ENCODE data around the gene OR10A6.
A peak's percentile ranks its signal among the peaks of the same experiment; 100 is the strongest.

OR10A6 gene

DNA sequence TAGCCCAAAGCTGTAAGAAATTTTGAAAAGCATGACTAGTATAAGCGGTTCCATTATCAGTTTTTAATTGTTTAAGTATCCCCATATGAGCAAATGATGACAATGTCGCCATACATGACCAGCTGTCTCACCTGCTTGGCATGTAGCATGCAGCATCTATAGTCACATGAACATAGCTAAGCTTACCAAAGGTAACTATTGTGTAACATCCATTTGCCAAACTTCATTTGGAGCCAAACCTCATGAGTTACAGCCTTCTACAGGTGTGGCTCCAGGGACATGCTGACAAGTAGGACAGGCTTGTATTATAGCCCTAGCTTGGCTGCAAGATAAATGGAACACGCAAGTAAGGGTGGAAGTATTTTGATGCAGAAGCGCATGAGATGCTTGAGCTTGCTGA lies 30.4 kb downstream of the OR10A6 start:
- no peak for DNase-seq
- no peak overlapping the region for H3K27ac Mint-ChIP-seq
- H3K4me1 Mint-ChIP-seq: no peaks in the 10 kb centered on the region
- peaks cover 37% of the 10 kb centered on the region for H3K27me3 Mint-ChIP-seq
- ATAC-seq: no peak
- H3K4me3 Mint-ChIP-seq: no peak overlapping the region
- H3K9me3 Mint-ChIP-seq: no peaks in the 10 kb centered on the region

DNA sequence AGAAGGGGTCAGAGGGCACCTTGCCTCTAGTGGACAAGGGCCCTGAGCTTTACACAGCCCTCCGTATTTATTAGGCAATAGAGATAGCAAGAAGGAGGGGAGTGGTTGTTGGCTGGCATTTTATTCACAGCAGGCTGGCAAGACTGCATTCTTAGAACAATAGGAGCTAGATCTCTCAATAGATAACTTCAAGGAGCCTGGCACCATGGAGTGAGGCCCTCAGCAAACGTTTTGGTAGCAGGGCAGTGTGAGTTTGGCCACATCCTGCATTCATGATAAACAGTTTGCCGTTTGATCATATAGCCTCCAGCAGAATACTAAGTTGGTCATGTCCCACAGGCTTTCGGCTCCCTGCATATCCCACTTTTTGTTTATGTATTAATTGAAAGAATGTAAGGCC lies 31.6 kb downstream of the OR10A6 start:
- Mint-ChIP-seq H3K4me1 (no peaks in the 10 kb centered on the region), H3K9me3 (no peaks in the 10 kb centered on the region), H3K27me3 (peaks cover 31% of the 10 kb centered on the region), H3K27ac (no peak overlapping the region), H3K4me3 (no peak overlapping the region)
- ATAC-seq (no peak), DNase-seq (no peak)

DNA sequence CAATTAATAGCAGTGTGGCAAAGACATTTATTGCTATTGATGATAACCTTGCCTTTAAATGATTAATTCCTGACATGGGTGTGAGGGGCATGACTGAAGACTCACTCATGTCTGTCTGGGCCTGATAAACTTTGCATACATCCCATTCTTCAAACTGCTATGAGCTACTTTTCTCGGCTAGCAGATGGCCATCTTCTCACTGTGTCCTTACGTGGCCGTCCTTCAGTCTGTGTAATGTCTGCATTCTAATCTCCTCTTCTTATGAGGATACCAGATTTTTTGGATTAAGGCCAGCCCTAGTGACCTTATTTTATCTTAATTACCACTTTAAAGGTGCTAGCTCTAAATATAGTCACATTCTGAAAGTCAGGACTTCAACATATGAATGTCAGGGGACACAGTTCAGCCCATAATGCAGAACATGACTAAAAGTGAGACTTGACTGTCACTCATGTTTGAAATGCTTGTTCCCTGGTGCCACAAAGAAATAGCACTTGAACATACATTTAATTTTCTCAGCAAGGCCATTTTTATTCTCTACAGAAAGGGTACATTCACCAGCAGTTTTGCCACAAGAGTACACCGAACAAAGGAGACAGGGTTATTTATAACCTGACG lies 32.3 kb downstream of the OR10A6 start:
- Mint-ChIP-seq H3K9me3 (no peaks in the 10 kb centered on the region), H3K4me3 (no peak overlapping the region), H3K27ac (no peak overlapping the region), H3K4me1 (no peaks in the 10 kb centered on the region), H3K27me3 (peaks cover 25% of the 10 kb centered on the region)
- DNase-seq: no peak
- ATAC-seq: no peak

GRCh38 chr11:7896009-7896785 lies 34.9 kb downstream of the OR10A6 start:
- Mint-ChIP-seq H3K27ac (no peak overlapping the region), H3K4me1 (peaks cover 9% of the 10 kb centered on the region), H3K4me3 (no peak overlapping the region), H3K27me3 (peaks cover 11% of the 10 kb centered on the region), H3K9me3 (no peaks in the 10 kb centered on the region)
- DNase-seq (no peak), ATAC-seq (no peak)

DNA sequence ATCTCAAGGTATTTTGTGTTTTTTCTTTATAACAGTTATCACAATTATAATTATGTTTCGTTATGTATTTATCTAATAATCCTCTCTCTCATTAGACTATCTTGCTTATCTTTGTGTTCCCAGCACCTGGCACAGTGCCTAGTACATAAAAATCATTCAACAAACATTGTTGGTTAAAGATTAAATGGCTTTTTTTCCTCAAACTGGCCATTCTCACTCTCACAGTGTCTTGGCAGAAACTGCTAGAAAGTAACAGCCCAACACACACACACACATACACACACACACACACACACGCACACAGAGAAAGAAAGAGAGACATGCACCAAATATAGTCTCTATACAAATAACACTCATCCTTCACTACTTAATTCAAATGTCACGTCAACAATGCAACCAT lies 36.8 kb downstream of the OR10A6 start:
- ATAC-seq (no peak), DNase-seq (no peak)
- Mint-ChIP-seq H3K4me3 (no peak overlapping the region), H3K27me3 (peaks cover 8% of the 10 kb centered on the region), H3K9me3 (no peaks in the 10 kb centered on the region), H3K4me1 (peaks cover 14% of the 10 kb centered on the region), H3K27ac (peak overlapping the region in 1 of 2 donors; percentile 83)

DNA sequence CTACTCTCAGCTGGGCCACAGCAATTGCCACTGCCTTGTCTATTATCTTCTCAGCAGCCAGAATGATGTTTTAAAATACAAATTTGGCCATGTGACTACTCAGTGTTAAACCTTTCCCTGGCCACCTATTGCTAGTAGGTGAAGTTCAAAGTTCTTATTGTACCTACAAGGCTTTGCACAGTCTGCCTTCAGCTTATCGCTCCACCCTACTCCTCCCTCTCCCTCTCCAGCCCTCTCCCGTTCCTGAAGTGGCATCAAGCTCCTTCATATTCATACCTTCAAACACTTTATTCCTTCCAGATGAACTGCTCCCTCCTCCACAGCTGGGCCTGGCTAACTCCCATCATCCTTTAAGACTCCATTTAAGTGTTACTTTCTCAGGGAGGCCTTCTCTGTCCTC lies 37.3 kb downstream of the OR10A6 start:
- Mint-ChIP-seq H3K27ac (peak overlapping the region in 1 of 2 donors; percentile 83), H3K4me3 (no peak overlapping the region)
- DNase-seq: no peak

DNA sequence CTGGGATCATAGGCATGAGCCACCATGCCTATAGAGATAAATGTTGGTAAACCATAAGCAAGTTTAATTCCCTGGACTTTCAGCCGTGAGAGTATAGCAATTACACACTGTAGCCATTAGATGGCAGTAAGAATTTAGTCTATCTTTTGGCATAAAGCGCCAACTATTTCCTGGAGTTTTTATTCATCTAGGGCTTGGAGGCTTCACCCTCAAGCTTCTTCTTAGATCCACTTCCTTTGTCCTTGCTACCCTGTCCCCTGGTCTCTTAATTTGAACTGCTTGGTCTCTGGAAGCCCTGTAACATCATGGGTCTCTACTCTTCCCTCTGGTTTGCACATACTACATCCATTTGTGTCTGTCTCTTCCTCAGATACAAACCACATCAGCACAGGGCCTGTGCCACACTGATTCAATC lies 38.2 kb downstream of the OR10A6 start:
- peak; percentile 78 for ATAC-seq
- H3K9me3 Mint-ChIP-seq: no peaks in the 10 kb centered on the region
- no peak overlapping the region for H3K27ac Mint-ChIP-seq
- H3K4me1 Mint-ChIP-seq: peaks cover 14% of the 10 kb centered on the region
- peak; percentile 9 to 15 for DNase-seq
- peaks cover 15% of the 10 kb centered on the region for H3K27me3 Mint-ChIP-seq
- H3K4me3 Mint-ChIP-seq: no peak overlapping the region

More for the DNA sequence above, 37.3 kb downstream of the OR10A6 start:
- Mint-ChIP-seq H3K9me3 (no peaks in the 10 kb centered on the region), H3K27me3 (peaks cover 9% of the 10 kb centered on the region), H3K4me1 (peaks cover 14% of the 10 kb centered on the region)
- ATAC-seq: no peak

- no peak for DNase-seq
- no peak for ATAC-seq
These were observed 38.9 kb downstream of the OR10A6 start for GRCh38 chr11:7892059-7892699.

DNA sequence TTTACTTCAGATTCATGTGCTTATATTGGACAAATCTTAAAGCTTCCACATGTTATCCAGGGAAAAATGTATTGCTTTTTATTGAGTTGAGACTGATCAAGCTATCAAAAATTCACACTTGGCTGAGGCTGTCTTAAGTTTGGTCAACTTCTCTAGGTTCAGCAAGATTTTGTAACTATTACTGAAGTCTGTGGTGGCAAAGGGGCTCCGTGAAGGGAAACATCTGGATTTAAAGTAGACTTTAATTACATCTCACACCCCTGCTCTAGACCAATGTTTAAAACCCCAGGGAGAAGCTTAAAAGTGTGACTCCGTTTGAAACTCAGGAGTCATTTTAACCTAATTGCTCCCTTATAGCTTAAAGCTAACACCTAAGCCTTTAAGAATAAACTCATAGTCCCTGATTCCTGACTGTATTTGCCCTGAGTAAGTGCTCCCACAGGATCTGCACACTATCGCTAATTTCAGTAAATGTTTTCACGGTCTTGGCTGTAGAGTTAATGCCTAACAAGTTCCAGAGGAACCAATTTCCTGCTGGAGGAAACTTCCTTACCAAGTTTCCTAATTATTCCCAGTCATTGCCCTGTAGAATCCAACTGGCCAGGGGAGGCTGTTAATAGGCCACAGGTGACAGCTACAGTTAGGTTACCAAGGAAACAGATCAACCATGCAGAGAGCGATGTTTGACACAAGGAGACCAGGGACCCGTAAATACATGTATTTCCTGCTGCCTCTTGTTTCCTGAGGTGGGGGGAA lies 40.5 kb downstream of the OR10A6 start:
- Mint-ChIP-seq H3K27ac (no peak overlapping the region), H3K9me3 (no peaks in the 10 kb centered on the region), H3K27me3 (peaks cover 8% of the 10 kb centered on the region), H3K4me1 (peaks cover 14% of the 10 kb centered on the region), H3K4me3 (no peak overlapping the region)
- no peak for ATAC-seq
- no peak for DNase-seq

More at GRCh38 chr11:7892059-7892699, 38.9 kb downstream of the OR10A6 start:
- Mint-ChIP-seq H3K4me3 (no peak overlapping the region), H3K27me3 (peaks cover 15% of the 10 kb centered on the region), H3K4me1 (peaks cover 14% of the 10 kb centered on the region), H3K9me3 (no peaks in the 10 kb centered on the region), H3K27ac (no peak overlapping the region)

DNA sequence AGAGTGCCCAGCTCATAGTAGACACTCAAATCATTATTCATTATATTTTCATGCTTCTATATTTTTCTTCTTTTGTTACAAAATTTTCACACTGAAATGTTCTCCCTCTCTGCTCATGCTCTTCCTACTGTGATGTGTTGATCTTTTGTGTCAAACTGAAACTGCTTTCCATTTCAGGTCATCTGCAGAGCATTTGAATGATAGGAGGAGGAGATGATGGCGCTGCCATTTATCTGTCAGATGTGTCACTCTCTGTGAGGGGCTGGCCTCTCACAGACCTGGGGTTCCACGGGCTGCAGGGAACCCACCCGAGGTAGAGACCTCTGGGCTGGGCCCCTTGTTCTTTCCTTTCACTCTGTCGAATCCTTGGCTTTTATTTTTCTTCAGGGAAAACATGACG lies 41.1 kb downstream of the OR10A6 start:
- DNase-seq (no peak), ATAC-seq (no peak)
- no peak overlapping the region for H3K4me3 Mint-ChIP-seq
- peaks cover 8% of the 10 kb centered on the region for H3K27me3 Mint-ChIP-seq
- H3K27ac Mint-ChIP-seq: no peak overlapping the region
- H3K9me3 Mint-ChIP-seq: no peaks in the 10 kb centered on the region
- H3K4me1 Mint-ChIP-seq: peaks cover 14% of the 10 kb centered on the region

DNA sequence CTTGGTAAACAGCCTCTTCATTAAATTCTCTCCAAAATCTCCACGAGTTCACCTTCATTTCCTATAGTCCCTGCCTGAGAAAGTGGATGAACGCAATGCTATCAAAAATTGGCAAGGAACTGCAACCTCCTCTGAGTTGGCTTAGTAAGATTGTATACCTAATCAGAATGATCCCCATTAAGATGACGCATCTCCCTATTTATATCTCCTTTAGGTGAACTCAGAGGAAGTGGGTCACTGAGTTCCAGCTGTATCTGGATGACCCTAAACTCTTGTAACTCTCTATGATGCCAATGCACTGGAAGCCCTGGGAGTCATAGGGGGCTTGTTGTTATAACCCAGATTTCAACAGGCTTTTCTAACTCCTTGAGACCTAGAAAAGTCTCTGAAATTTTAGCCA lies 48.2 kb downstream of the OR10A6 start:
- Mint-ChIP-seq H3K4me1 (no peaks in the 10 kb centered on the region), H3K9me3 (no peaks in the 10 kb centered on the region), H3K27ac (no peak overlapping the region), H3K27me3 (peaks cover 30% of the 10 kb centered on the region), H3K4me3 (no peak overlapping the region)
- no peak for DNase-seq
- ATAC-seq: no peak

Measured in stimulated activated naive CD8-positive, alpha-beta T cell treated with anti-CD3 and anti-CD28 coated beads, Interleukin-15, amount 100 ng/mL, for 72 hours (primary cell).